ENCODE measurements around the gene SLC26A4.
A peak's percentile ranks its signal among the peaks of the same experiment; 100 is the strongest.

The SLC26A4 gene

GRCh38 chr7:107712025-107712424 lies 51.4 kb downstream of the SLC26A4 start:
- H3K4me1 ChIP-seq (ENCODE audit: control insufficient read depth, low read depth, low read length): no peaks in the 10 kb centered on the region
- no peaks in the 10 kb centered on the region for H3K79me2 ChIP-seq (ENCODE audit: control insufficient read depth, insufficient read depth, low read length)
- no CpG with 5 or more reads among the region's 1 CpG for WGBS (ENCODE audit: extremely low coverage, insufficient coverage, low lambda C conversion rate)
- no peak overlapping the region for H3K56ac ChIP-seq (ENCODE audit: low read length)
- H2BK5ac ChIP-seq (ENCODE audit: low read length): no peak overlapping the region
- no peak for DNase-seq
- no peak overlapping the region for H3K4me3 ChIP-seq (ENCODE audit: low read length)
- H2BK120ac ChIP-seq (ENCODE audit: low read depth, low read length): no peak overlapping the region
- no peak overlapping the region for H3K27ac ChIP-seq (ENCODE audit: low read depth, low read length)
- H3K79me1 ChIP-seq (ENCODE audit: low read length): no peaks in the 10 kb centered on the region
- H3K18ac ChIP-seq (ENCODE audit: low read length): no peak overlapping the region
- no peak overlapping the region for H4K8ac ChIP-seq (ENCODE audit: low read depth, low read length)
- no peaks in the 10 kb centered on the region for H3K27me3 ChIP-seq (ENCODE audit: insufficient read depth, low read length, poor library complexity)
- H3K9ac ChIP-seq (ENCODE audit: low read length): no peak overlapping the region
- no peak overlapping the region for H2AK5ac ChIP-seq (ENCODE audit: low read length)
- H3K4ac ChIP-seq (ENCODE audit: low read depth, low read length): no peak overlapping the region
- no peak overlapping the region for H3K23ac ChIP-seq (ENCODE audit: low read length)
- H3K36me3 ChIP-seq (ENCODE audit: control insufficient read depth, insufficient read depth, low read length): no peaks in the 10 kb centered on the region
- no peak overlapping the region for H2BK15ac ChIP-seq (replicated peaks; ENCODE audit: low read depth)
- H3K4me2 ChIP-seq (ENCODE audit: low read length): no peak overlapping the region
- H4K5ac ChIP-seq (ENCODE audit: low read length): no peak overlapping the region

GRCh38 chr7:107712896-107713295 lies 52.3 kb downstream of the SLC26A4 start:
- H3K4me1 ChIP-seq (ENCODE audit: control insufficient read depth, low read depth, low read length): no peaks in the 10 kb centered on the region
- no peak overlapping the region for H3K4me2 ChIP-seq (ENCODE audit: low read length)
- no peaks in the 10 kb centered on the region for H3K79me2 ChIP-seq (ENCODE audit: control insufficient read depth, insufficient read depth, low read length)
- H2BK120ac ChIP-seq (ENCODE audit: low read depth, low read length): no peak overlapping the region
- no peak overlapping the region for H3K4ac ChIP-seq (ENCODE audit: low read depth, low read length)
- H2AK5ac ChIP-seq (ENCODE audit: low read length): no peak overlapping the region
- no peak overlapping the region for H3K18ac ChIP-seq (ENCODE audit: low read length)
- H2BK5ac ChIP-seq (ENCODE audit: low read length): no peak overlapping the region
- no peaks in the 10 kb centered on the region for H3K79me1 ChIP-seq (ENCODE audit: low read length)
- no peaks in the 10 kb centered on the region for H3K27me3 ChIP-seq (ENCODE audit: insufficient read depth, low read length, poor library complexity)
- H4K5ac ChIP-seq (ENCODE audit: low read length): no peak overlapping the region
- no peak overlapping the region for H3K56ac ChIP-seq (ENCODE audit: low read length)
- H4K8ac ChIP-seq (ENCODE audit: low read depth, low read length): no peak overlapping the region
- no peak overlapping the region for H3K4me3 ChIP-seq (ENCODE audit: low read length)
- no peak overlapping the region for H3K27ac ChIP-seq (ENCODE audit: low read depth, low read length)
- no peak overlapping the region for H3K23ac ChIP-seq (ENCODE audit: low read length)
- no peak for DNase-seq
- H3K36me3 ChIP-seq (ENCODE audit: control insufficient read depth, insufficient read depth, low read length): no peaks in the 10 kb centered on the region
- no CpG with 5 or more reads among the region's 1 CpG for WGBS (ENCODE audit: extremely low coverage, insufficient coverage, low lambda C conversion rate)
- no peak overlapping the region for H3K9ac ChIP-seq (ENCODE audit: low read length)
- no peak overlapping the region for H2BK15ac ChIP-seq (replicated peaks; ENCODE audit: low read depth)

GRCh38 chr7:107715531-107715930 lies 54.9 kb downstream of the SLC26A4 start:
- Histone ChIP-seq H3K4me3 (ENCODE audit: low read length) (no peak overlapping the region), H3K18ac (ENCODE audit: low read length) (no peak overlapping the region), H2BK120ac (ENCODE audit: low read depth, low read length) (no peak overlapping the region), H3K27me3 (ENCODE audit: insufficient read depth, low read length, poor library complexity) (no peaks in the 10 kb centered on the region), H4K8ac (ENCODE audit: low read depth, low read length) (no peak overlapping the region), H2AK5ac (ENCODE audit: low read length) (no peak overlapping the region), H3K56ac (ENCODE audit: low read length) (no peak overlapping the region), H3K36me3 (ENCODE audit: control insufficient read depth, insufficient read depth, low read length) (no peaks in the 10 kb centered on the region), H3K23ac (ENCODE audit: low read length) (no peak overlapping the region), H3K27ac (ENCODE audit: low read depth, low read length) (no peak overlapping the region), H3K79me1 (ENCODE audit: low read length) (no peaks in the 10 kb centered on the region), H4K5ac (ENCODE audit: low read length) (no peak overlapping the region), H3K4me2 (ENCODE audit: low read length) (no peak overlapping the region), H3K9ac (ENCODE audit: low read length) (no peak overlapping the region), H3K4me1 (ENCODE audit: control insufficient read depth, low read depth, low read length) (no peaks in the 10 kb centered on the region), H3K4ac (ENCODE audit: low read depth, low read length) (no peak overlapping the region), H2BK15ac (replicated peaks; ENCODE audit: low read depth) (no peak overlapping the region), H3K79me2 (ENCODE audit: control insufficient read depth, insufficient read depth, low read length) (no peaks in the 10 kb centered on the region), H2BK5ac (ENCODE audit: low read length) (no peak overlapping the region)
- DNase-seq: no peak
- WGBS (ENCODE audit: extremely low coverage, insufficient coverage, low lambda C conversion rate): no CpG with 5 or more reads among the region's 6 CpGs

- H4K8ac ChIP-seq (ENCODE audit: low read depth, low read length): no peak overlapping the region
- H3K4me1 ChIP-seq (ENCODE audit: control insufficient read depth, low read depth, low read length): no peaks in the 10 kb centered on the region
- no peak overlapping the region for H3K9ac ChIP-seq (ENCODE audit: low read length)
- no peak overlapping the region for H2BK15ac ChIP-seq (replicated peaks; ENCODE audit: low read depth)
- H2BK5ac ChIP-seq (ENCODE audit: low read length): no peak overlapping the region
- H3K27ac ChIP-seq (ENCODE audit: low read depth, low read length): no peak overlapping the region
- no peaks in the 10 kb centered on the region for H3K27me3 ChIP-seq (ENCODE audit: insufficient read depth, low read length, poor library complexity)
- no peak overlapping the region for H3K4me3 ChIP-seq (ENCODE audit: low read length)
- H3K23ac ChIP-seq (ENCODE audit: low read length): no peak overlapping the region
- no peaks in the 10 kb centered on the region for H3K36me3 ChIP-seq (ENCODE audit: control insufficient read depth, insufficient read depth, low read length)
- H3K79me1 ChIP-seq (ENCODE audit: low read length): no peaks in the 10 kb centered on the region
- H3K56ac ChIP-seq (ENCODE audit: low read length): no peak overlapping the region
- no peak overlapping the region for H2AK5ac ChIP-seq (ENCODE audit: low read length)
- no peak overlapping the region for H3K4ac ChIP-seq (ENCODE audit: low read depth, low read length)
- peak; percentile 25 for DNase-seq
- no peak overlapping the region for H3K4me2 ChIP-seq (ENCODE audit: low read length)
- no peaks in the 10 kb centered on the region for H3K79me2 ChIP-seq (ENCODE audit: control insufficient read depth, insufficient read depth, low read length)
- H2BK120ac ChIP-seq (ENCODE audit: low read depth, low read length): no peak overlapping the region
- 100% methylated on average over 3 of the region's 4 CpGs for WGBS (ENCODE audit: extremely low coverage, insufficient coverage, low lambda C conversion rate)
- no peak overlapping the region for H4K5ac ChIP-seq (ENCODE audit: low read length)
- H3K18ac ChIP-seq (ENCODE audit: low read length): no peak overlapping the region
Observed at GRCh38 chr7:107718456-107719193, 58.0 kb downstream of the SLC26A4 start.

GRCh38 chr7:107721286-107721685 lies 60.7 kb downstream of the SLC26A4 start:
- WGBS (ENCODE audit: extremely low coverage, insufficient coverage, low lambda C conversion rate): no CpG with 5 or more reads among the region's 1 CpG
- no peak overlapping the region for H4K5ac ChIP-seq (ENCODE audit: low read length)
- H3K4me3 ChIP-seq (ENCODE audit: low read length): no peak overlapping the region
- H4K8ac ChIP-seq (ENCODE audit: low read depth, low read length): no peak overlapping the region
- no peak overlapping the region for H3K4me2 ChIP-seq (ENCODE audit: low read length)
- H2BK15ac ChIP-seq (replicated peaks; ENCODE audit: low read depth): no peak overlapping the region
- H3K79me1 ChIP-seq (ENCODE audit: low read length): no peaks in the 10 kb centered on the region
- H3K4ac ChIP-seq (ENCODE audit: low read depth, low read length): no peak overlapping the region
- H2BK5ac ChIP-seq (ENCODE audit: low read length): no peak overlapping the region
- H3K56ac ChIP-seq (ENCODE audit: low read length): no peak overlapping the region
- H3K4me1 ChIP-seq (ENCODE audit: control insufficient read depth, low read depth, low read length): no peaks in the 10 kb centered on the region
- no peak overlapping the region for H3K18ac ChIP-seq (ENCODE audit: low read length)
- no peaks in the 10 kb centered on the region for H3K36me3 ChIP-seq (ENCODE audit: control insufficient read depth, insufficient read depth, low read length)
- H3K27ac ChIP-seq (ENCODE audit: low read depth, low read length): no peak overlapping the region
- no peaks in the 10 kb centered on the region for H3K79me2 ChIP-seq (ENCODE audit: control insufficient read depth, insufficient read depth, low read length)
- no peak for DNase-seq
- no peak overlapping the region for H2BK120ac ChIP-seq (ENCODE audit: low read depth, low read length)
- H3K9ac ChIP-seq (ENCODE audit: low read length): no peak overlapping the region
- H3K27me3 ChIP-seq (ENCODE audit: insufficient read depth, low read length, poor library complexity): no peaks in the 10 kb centered on the region
- no peak overlapping the region for H2AK5ac ChIP-seq (ENCODE audit: low read length)
- no peak overlapping the region for H3K23ac ChIP-seq (ENCODE audit: low read length)

GRCh38 chr7:107723255-107723654 lies 62.6 kb downstream of the SLC26A4 start:
- no CpG with 5 or more reads among the region's 2 CpGs for WGBS (ENCODE audit: extremely low coverage, insufficient coverage, low lambda C conversion rate)
- H3K4ac ChIP-seq (ENCODE audit: low read depth, low read length): no peak overlapping the region
- no peak for DNase-seq
- no peak overlapping the region for H3K23ac ChIP-seq (ENCODE audit: low read length)
- no peak overlapping the region for H3K9ac ChIP-seq (ENCODE audit: low read length)
- H3K36me3 ChIP-seq (ENCODE audit: control insufficient read depth, insufficient read depth, low read length): no peaks in the 10 kb centered on the region
- no peaks in the 10 kb centered on the region for H3K79me1 ChIP-seq (ENCODE audit: low read length)
- H2BK120ac ChIP-seq (ENCODE audit: low read depth, low read length): no peak overlapping the region
- no peak overlapping the region for H2BK5ac ChIP-seq (ENCODE audit: low read length)
- no peak overlapping the region for H2AK5ac ChIP-seq (ENCODE audit: low read length)
- no peaks in the 10 kb centered on the region for H3K4me1 ChIP-seq (ENCODE audit: control insufficient read depth, low read depth, low read length)
- H2BK15ac ChIP-seq (replicated peaks; ENCODE audit: low read depth): no peak overlapping the region
- no peak overlapping the region for H3K4me3 ChIP-seq (ENCODE audit: low read length)
- H3K4me2 ChIP-seq (ENCODE audit: low read length): no peak overlapping the region
- H3K18ac ChIP-seq (ENCODE audit: low read length): no peak overlapping the region
- H3K27me3 ChIP-seq (ENCODE audit: insufficient read depth, low read length, poor library complexity): no peaks in the 10 kb centered on the region
- H3K27ac ChIP-seq (ENCODE audit: low read depth, low read length): no peak overlapping the region
- H3K56ac ChIP-seq (ENCODE audit: low read length): no peak overlapping the region
- no peaks in the 10 kb centered on the region for H3K79me2 ChIP-seq (ENCODE audit: control insufficient read depth, insufficient read depth, low read length)
- H4K5ac ChIP-seq (ENCODE audit: low read length): no peak overlapping the region
- H4K8ac ChIP-seq (ENCODE audit: low read depth, low read length): no peak overlapping the region

Data from mesendoderm (in vitro differentiated cells).